GM18526 (cell line): ENCODE results near the gene FBLN1.

Experiments
- POLR2A ChIP-seq: IDR thresholded peaks from 3 replicates; pipeline ENCODE4 v1.6.1; 2011; ENCODE audit not compliant: insufficient read length; ENCODE audit errors: extremely low read depth

Gene FBLN1

DNA sequence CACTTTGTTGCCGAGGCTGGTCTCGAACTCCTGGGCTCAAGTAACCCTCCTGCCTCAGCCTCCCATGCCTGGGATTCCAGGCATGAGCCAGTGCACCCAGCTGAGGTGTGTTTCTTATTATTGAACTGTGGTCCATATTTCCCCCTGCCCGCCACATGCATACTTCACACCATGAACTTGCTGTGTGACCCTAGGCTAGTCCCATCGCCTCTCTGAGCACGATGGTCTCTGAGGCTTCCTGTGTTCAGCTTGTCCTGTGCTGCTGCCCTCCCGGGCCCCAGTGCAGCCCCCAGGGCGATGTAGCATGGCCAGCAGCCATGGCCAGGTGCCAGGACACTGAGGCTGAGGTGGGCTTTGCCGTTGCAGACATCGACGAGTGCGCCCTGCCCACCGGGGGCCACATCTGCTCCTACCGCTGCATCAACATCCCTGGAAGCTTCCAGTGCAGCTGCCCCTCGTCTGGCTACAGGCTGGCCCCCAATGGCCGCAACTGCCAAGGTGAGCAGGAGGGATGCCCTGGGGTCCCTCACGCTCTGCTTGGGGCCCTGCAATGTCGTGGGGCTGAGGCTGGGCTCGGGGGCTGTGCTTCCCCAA, 45.7 kb downstream of the FBLN1 start:
- TF ChIP-seq POLR2A: no peak

DNA sequence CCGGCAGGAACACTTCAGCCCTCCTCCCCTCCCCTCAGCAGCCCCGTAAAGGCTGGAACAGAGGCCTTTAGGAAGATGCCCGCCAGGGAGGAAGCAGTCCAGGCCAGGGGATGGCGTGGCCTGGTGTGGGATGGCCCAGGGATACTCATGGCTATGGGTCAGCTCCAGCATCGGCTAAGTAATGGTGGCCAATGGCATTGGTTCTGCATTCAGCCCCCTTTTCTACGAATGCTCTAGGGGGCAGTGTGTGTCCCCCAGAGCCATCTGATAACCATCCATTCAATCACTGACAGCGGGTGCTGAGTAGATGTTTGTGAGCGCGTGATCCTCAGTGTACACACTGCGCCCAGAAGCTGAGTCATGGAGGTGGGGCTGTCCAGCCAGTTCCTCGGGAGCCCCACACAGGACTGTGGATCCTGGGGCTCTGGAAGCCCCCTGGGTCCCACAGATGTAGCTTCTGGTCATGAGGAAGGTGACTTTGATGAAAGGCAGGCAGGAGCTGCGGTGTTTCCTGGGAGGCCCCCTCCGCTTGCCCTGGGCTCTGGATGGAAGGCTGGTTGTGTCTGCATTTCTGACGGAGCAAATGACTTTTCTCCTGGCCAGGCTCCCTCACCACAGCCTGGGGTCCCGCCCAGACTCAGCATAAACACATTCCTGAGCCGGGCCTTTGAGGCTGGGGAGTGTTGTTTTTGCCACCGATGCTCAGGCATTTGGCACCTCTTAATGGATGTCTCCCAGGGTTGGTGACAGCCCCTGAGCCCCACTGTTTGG, 46.5 kb downstream of the FBLN1 start:
- TF ChIP-seq POLR2A: no peak

DNA sequence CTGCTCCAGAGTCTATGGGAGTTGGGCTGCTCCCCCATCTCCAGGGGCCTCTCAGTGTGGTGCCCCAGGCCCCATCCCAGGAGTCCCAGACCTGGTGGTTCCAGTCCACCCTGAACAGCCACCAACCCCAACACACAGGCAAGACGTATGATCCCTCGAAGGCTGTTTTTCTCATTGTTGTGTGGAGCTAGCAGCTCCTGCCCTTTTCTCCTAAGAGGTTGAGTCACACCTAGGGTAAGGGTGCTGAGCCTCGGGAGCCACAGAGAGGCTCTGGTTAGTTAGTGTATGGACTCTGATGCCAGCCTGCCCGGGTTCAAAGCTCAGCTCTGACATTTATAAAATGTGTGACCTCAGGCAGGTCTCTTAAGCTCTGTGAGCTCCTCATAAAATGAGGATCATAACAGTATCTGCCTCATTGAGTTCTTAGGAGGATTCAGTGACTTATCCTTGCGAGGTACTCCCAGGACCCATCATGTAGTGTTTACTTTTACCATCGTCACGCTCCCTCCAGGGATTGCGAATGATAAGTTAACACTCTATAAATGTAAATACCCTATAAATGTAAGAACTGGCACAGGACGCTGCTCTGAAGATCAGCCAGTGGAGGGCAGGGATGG, 47.2 kb downstream of the FBLN1 start:
- TF ChIP-seq POLR2A: no peak

DNA sequence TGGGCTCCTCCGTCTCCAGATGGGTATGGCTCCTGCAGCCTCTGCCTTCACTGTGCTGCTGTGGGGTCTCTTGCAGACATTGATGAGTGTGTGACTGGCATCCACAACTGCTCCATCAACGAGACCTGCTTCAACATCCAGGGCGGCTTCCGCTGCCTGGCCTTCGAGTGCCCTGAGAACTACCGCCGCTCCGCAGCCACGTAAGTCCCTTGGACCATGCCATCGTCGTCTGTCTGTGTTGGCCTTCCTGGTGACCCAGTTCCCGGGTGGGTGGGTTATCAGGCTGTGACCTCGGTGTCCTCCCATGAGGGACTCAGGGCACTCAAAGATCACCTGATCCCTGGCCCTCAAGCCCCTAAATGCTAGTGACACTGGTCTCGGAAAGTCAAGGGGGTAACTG, 47.7 kb downstream of the FBLN1 start:
- no peak for TF ChIP-seq POLR2A

DNA sequence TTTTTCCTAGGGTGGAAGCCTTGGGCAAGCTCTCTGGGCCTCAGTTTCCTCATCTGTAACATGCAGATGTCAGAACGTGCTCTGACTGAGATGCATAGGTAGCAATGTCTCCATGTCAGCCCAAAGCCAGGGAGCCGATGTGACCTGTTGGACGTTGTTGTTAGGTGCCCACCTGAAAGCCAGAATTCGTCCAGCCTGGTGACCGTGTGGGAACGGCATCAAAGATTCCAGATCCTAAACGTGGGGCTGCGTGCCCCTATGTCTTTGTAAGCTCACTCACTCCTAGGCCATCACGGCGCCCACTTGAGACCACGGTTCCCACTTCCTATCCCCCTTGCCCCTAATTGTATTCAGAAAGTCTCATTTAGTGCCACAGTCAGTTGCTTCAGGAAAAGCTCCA, 48.2 kb downstream of the FBLN1 start:
- TF ChIP-seq POLR2A: no peak

DNA sequence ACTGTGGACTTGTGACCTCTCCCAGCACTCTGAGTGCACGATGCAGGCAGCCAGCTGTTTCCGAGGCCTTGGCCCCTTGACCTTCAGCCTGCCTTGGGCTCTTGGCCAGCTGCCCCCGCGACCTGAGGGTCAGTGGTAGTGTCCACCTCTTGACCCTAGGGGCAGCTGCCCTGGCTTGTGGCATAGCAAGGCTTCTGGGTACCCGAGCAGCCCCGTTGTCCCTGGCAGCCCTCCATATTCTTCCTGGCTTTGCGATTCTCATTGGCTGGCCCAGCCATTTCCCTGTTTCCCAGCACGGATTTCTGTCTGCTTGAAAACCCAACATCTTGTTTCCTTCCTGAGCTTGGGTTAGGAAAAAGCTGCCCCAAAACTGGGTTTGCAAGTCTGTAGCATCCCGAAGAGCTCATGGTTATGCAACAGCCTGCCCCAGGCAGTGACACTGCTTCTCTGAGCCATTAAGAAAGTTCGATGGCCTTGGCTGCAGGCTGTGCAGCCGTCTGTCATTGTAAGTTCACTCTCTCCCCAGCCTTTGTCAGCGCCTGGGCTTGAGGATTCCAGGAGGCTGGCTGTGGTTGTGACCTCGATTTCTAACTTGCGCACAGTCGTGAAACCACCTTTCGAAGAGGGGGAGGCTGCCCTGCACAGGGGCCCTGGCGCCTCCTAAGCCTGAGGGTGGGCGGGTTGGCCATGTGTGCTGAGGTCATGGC, 48.8 kb downstream of the FBLN1 start:
- TF ChIP-seq POLR2A: no peak

DNA sequence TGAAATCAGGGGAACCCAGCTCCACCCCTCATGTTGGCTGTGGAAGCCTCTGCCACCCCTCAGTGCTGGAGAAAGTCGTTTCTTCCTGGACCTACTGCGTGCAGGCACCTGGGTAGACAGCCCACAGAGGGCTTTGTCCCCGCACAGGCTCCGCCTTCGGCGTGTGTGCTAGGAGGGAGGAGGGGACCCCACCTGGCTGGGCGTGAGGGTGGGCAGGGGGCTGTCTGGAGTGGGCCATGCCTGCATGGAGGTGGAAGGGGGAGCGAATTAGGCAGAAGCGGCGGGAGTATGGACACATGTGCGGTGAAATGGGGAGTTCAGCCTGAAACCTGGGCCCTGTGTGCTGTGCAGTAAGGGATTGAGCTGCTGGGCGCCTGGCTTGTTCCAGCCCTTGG, 49.3 kb downstream of the FBLN1 start:
- no peak for TF ChIP-seq POLR2A

DNA sequence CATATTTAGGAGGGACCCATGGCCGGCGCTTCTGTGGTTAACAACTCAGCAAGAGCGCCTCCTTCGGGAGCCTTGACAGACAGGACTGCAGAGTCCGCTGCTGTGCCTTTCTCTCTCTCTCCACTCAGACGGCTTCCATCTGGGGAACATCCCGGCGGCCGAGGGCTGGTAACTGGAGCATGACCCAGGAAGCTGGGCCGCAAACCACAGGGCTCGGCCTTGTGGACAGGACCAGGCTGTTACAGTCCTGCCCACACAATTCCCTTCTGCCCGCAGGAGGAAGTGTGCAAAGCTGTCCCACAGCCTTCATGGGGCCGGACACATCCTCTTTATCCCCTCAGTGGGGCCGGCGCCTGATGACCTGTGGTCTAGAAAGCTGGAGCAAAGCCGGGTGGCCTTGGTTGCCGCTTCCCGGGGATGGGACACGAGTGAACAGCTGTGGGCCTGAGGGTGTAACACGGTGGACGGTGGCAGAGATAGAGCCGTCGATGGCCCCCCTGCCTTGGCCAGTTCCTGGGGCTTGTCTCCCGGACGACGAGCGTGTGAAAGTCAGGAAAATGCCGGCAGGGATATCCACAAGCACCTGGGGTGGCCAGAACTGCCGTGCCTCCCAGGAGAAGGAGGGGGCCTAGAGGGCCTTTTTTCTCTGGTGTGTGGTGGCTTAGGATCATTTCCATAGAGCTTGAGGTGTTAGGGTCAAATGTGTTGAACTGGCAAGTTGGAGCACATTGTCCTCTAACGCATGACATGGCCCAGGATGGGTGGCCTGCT, 50.1 kb downstream of the FBLN1 start:
- no peak for TF ChIP-seq POLR2A

DNA sequence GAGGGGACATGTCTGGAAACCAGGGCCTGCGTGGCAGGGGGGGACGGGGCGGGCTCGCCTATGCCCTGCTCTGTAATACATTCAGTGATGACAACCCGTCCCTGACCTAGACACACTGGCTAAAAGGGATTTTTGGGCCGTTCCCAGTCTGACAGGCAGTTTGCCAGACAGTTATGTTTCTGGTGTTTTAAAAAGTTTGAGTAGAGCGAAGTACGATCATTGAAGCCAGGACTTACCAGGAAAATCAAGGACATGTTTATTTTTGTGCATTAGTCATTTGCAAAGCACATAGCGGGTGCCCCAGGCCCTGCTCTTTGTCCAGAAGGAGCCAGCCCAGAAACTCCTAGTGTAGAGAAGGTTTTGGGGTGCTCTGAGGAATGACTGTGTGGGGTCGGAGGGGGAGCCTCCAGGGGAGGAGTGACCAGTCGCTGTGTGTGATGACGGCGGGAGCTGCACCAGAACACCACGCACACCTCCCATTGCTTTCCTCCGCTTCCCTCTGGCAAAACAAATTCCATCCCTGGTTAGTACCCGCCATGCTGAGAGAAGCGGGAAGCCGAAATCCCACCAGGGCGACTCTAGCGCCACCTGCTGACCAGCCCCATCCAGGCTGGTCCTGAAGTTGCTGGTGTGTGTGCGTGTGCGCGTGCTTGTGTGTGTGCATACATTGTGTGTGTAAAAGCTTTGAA, 50.8 kb downstream of the FBLN1 start:
- TF ChIP-seq POLR2A: no peak

DNA sequence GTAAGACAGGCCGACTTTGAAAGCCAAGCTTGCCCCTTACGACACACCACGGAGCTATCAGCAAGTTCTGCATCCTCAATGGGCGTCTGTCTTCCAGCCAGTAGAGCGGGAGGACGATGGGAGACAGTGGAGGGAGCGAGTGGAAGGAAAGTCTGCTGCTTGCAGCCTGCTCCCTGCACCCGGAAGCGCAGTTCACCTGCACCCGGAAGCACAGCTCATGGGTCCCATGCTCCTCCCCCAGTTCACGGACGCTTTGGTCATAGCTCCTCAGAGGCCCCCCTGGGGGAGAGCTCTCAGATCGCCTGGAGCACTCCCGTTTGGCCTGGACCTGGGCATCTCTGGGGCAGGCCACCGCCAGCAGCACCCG, 51.3 kb downstream of the FBLN1 start:
- TF ChIP-seq POLR2A: no peak

DNA sequence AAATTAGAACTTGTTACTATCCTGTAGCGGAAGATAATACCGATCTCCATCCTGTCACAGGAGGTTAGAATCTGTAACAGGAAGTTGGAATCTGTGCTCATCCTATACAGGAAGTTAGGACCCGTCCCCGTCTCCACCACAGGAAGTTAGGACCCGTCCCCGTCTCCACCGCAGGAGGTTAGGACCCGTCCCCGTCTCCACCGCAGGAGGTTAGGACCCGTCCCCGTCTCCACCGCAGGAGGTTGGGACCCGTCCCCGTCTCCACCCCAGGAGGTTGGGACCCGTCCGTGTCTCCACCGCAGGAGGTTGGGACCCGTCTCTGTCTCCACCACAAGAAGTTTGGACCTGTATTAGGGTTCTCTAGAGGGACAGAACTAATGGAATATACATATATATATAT, 52.2 kb downstream of the FBLN1 start:
- TF ChIP-seq POLR2A: no peak

DNA sequence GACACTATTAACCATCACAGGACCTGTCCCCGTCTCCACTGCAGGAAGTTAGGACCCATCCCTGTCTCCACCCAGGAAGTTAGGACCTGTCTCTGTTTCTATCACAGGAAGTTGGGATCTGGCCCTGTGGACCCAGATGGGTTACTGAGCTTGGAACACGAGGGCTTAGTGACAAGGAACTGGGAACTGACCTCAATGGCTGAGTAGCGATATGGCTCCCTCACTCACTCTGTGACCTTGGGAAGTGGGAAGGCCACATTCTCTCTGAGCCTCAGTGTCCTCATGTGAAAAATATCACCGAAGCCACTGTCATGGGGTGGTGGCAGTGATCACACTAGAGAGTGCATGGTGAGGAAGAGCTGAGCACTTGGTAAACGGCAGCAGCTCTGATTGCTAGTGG, 59.4 kb downstream of the FBLN1 start:
- TF ChIP-seq POLR2A: no peak

DNA sequence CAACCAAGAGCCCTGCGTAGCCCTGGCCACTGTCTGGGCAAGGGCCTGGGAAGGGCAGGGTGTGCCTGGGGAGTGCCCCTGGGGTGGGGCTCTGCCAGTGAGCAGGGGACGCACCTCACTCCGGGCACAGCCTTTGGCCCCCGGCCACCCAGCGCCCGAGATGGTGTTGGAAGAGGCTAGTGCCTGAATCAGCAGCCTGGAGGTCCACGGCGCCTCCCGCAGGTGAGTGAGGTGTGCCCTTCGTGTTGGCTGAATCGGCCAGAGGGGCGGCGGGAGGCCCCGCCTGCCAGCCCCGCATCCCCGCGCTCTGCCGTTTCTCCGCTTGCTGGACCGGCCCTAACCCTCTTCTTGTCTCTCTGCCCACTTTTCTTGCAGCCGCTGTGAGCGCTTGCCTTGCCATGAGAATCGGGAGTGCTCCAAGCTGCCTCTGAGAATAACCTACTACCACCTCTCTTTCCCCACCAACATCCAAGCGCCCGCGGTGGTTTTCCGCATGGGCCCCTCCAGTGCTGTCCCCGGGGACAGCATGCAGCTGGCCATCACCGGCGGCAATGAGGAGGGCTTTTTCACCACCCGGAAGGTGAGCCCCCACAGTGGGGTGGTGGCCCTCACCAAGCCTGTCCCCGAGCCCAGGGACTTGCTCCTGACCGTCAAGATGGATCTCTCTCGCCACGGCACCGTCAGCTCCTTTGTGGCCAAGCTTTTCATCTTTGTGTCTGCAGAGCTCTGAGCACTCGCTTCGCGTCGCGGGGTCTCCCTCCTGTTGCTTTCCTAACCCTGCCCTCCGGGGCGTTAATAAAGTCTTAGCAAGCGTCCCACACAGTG, 60.1 kb downstream of the FBLN1 start:
- no peak for TF ChIP-seq POLR2A
